ENCODE measurements around the gene GBF1. TPM values are rescaled to one million over a fixed set of nuclear protein-coding genes. Genes with fewer than 3 reads are reported as not detected.

The GBF1 gene
- polyA plus RNA-seq, 1 of the 3 experiments (the other 2 are of a cell fraction): 12.3 TPM

DNA sequence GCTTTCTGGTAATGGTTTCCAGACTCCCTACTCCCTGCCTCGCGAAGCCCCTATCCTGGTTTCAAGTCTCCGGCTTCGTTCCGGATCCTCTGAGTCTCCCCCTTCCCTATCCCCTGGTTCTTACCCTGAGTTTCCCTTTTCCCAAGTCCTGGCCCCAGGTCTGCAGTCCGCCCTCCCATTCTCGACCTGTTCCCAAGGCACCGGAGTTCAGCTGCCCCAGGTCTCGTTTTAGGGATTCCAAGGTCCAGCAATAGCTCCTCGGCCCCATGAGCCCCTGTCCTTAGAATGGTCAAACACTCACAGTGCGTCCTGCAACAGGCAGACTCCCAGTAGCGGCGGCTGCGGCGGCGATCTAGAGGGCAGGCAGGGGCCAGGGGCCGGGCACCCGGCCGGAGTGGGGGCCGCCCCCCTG is 4.3 kb upstream of the GBF1 start (continued):
- TF ChIP-seq ELF1 (IDR thresholded peaks at IDR 0.05): no peak
- no peak for TF ChIP-seq EP300 (IDR thresholded peaks at IDR 0.05; ENCODE audit: borderline replicate concordance in 1 of 2, low read depth in 1 of 2, low read length in 1 of 2)
- TF ChIP-seq, protein P1, sequence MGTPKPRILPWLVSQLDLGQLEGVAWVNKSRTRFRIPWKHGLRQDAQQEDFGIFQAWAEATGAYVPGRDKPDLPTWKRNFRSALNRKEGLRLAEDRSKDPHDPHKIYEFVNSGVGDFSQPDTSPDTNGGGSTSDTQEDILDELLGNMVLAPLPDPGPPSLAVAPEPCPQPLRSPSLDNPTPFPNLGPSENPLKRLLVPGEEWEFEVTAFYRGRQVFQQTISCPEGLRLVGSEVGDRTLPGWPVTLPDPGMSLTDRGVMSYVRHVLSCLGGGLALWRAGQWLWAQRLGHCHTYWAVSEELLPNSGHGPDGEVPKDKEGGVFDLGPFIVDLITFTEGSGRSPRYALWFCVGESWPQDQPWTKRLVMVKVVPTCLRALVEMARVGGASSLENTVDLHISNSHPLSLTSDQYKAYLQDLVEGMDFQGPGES (IDR thresholded peaks at IDR 0.05; ENCODE audit: low read depth, low read length): no peak
- no peak for TF ChIP-seq SIN3A (IDR thresholded peaks at IDR 0.05; ENCODE audit: borderline replicate concordance, low read depth, low read length)
- TF ChIP-seq CHD2 (IDR thresholded peaks at IDR 0.05; ENCODE audit: low read length, partially characterized antibody): no peak
- no peak for TF ChIP-seq RXRA (IDR thresholded peaks at IDR 0.05; ENCODE audit: borderline replicate concordance, low read depth)

DNA sequence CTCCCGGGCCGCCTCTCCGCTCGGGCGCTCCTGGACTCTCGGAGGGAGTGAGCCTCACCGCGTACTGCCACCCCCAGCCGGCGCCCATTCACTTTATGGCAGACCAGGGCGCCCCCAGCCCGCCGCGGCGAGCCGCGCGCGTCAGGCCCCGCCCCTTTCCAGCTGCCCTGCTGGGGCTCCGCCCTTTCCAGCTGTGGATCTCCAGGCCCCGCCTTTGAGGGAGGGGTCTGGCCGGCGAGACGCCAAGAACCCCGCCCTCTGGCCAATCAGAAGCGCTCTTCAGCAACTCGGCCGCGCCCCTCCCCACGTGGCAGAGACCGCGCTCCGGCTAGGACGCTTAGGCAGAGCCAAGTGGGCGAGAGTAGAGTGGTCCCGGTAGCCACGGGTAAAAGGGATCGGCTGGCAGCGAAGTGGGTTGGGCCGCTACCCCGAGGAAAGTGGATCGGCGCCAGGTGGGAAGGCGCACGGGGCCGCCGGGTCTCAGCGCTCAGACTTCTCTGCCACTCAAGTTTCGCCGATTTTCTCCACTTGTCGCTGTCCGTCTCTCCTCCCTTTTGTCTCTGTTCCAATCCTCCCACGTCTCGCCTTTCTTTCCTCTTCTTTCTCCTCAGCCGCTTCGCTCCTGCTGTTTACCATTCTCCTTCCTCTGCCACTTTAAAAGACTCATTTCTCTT is 3.8 kb upstream of the GBF1 start, which contains the start of gene PITX3:
Gene PITX3, minus strand, starts transcription at position 69 of the 674 bp plus-strand sequence. CDS start 9,432 bp downstream, outside the sequence.
- no peaks in the 10 kb centered on the region for H3K36me3 ChIP-seq (replicated peaks in 1 of 2; ENCODE audit: control insufficient read depth in 1 of 2, insufficient read depth in 2 of 2, low read length in 1 of 2)
- peaks cover 10% of the 10 kb centered on the region; the same call in 1 of the 2 replicates for H3K27me3 ChIP-seq (ENCODE audit: insufficient read depth)
- CTCF ChIA-PET: interaction anchor here (0.9 to 23.6 kb wide), 7 partner anchors 9 to 158 kb away, joined by 3 to 824 read pairs (median 4); no protein-coding TSS in a partner anchor
- no peak within 1 kb of the TSS for H3K9ac ChIP-seq
- POLR2A ChIA-PET: no interaction called here
- peak; percentile 99 for DNase-seq
- H3K9me3 ChIP-seq: no peaks in the 10 kb centered on the region
- no peak within 1 kb of the TSS for H3K27ac ChIP-seq (ENCODE audit: low read depth in 2 of 2, low read length in 1 of 2)
- H2AFZ ChIP-seq (ENCODE audit: low read depth): peak within 1 kb of the TSS; percentile 86
- H3K4me3 ChIP-seq (ENCODE audit: low read depth in 2 of 2, low read length in 1 of 2): peak within 1 kb of the TSS; percentile 49 to 62
- peaks cover 4 to 27% of the 10 kb centered on the region in 2 experiments; a peak in 2 of 4 replicates for H3K4me1 ChIP-seq (ENCODE audit: control insufficient read depth in 1 of 2, insufficient read depth in 2 of 2, low read depth in 1 of 2, low read length in 1 of 2)
- H4K20me1 ChIP-seq (ENCODE audit: insufficient read depth): no peaks in the 10 kb centered on the region
- peaks cover 13% of the 10 kb centered on the region for H3F3A ChIP-seq (replicated peaks; ENCODE audit: insufficient read depth)
- H3K4me2 ChIP-seq: peak within 1 kb of the TSS; percentile 90
- WGBS (ENCODE audit: low lambda C conversion rate): 5% methylated on average over 29 of the region's 57 CpGs
- H3K9me2 ChIP-seq: no peaks in the 10 kb centered on the region
- peaks cover 11% of the 10 kb centered on the region for H3K79me2 ChIP-seq (ENCODE audit: insufficient read depth)
- TF ChIP-seq RAD21 (IDR thresholded peaks at IDR 0.05; ENCODE audit: low read length) (no peak), YY1 (IDR thresholded peaks at IDR 0.05; ENCODE audit: low read depth) (no peak), TAF1 (IDR thresholded peaks at IDR 0.05; ENCODE audit: borderline replicate concordance, low read depth, low read length) (no peak), USF1 (IDR thresholded peaks at IDR 0.05; ENCODE audit: borderline replicate concordance, low read depth) (peak; percentile 71), MXI1 (IDR thresholded peaks at IDR 0.05; ENCODE audit: low read depth, low read length) (peak; percentile 98), RCOR1 (IDR thresholded peaks at IDR 0.05; ENCODE audit: low read length) (no peak), POLR2AphosphoS5 (IDR thresholded peaks at IDR 0.05; ENCODE audit: low read depth, low read length) (no peak), NRF1 (IDR thresholded peaks at IDR 0.05; ENCODE audit: low read depth, low read length) (no peak)
- TF ChIP-seq, protein P2, sequence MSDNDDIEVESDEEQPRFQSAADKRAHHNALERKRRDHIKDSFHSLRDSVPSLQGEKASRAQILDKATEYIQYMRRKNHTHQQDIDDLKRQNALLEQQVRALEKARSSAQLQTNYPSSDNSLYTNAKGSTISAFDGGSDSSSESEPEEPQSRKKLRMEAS (IDR thresholded peaks at IDR 0.05; ENCODE audit: low read depth): peak; percentile 86
